H9 (cell line): ENCODE measurements around the gene RUNX1. TPM values are rescaled to one million over a fixed set of nuclear protein-coding genes. Genes with fewer than 3 reads are reported as not detected.

Source experiments
- DNase-seq: peaks from one replicate; pipeline ENCODE4 v3.0.0-alpha.2; 2017
- H2AFZ ChIP-seq: one replicate; pipeline ENCODE4 v1.6.1; 2013; ENCODE audit warnings: mild to moderate bottlenecking, low read length, control low read depth, moderate library complexity
- H2AK5ac ChIP-seq: 2 replicates; pipeline ENCODE4 v1.6.1; 2013; ENCODE audit warnings: low read length, control low read depth, mixed read lengths; ENCODE audit not compliant: insufficient read length
- H2BK120ac ChIP-seq: one replicate; pipeline ENCODE4 v1.6.1; 2013; ENCODE audit warnings: low read depth, mild to moderate bottlenecking, low read length, control low read depth, inconsistent platforms; ENCODE audit not compliant: poor library complexity, severe bottlenecking
- H2BK12ac ChIP-seq: 2 replicates; pipeline ENCODE4 v1.6.1; 2013; ENCODE audit warnings: low read length, control low read depth, mixed read lengths, low read depth; ENCODE audit not compliant: insufficient read length
- H2BK15ac ChIP-seq: 2 replicates; pipeline ENCODE4 v1.6.1; 2013; ENCODE audit warnings: low read depth, low read length, control low read depth
- H2BK20ac ChIP-seq: one replicate; pipeline ENCODE4 v1.6.1; 2013; ENCODE audit warnings: low read depth, mild to moderate bottlenecking, low read length, control low read depth, inconsistent platforms; ENCODE audit not compliant: poor library complexity, severe bottlenecking
- H2BK5ac ChIP-seq: 2 replicates; pipeline ENCODE4 v1.6.1; 2013; ENCODE audit warnings: low read length, control low read depth, mixed read lengths; ENCODE audit not compliant: insufficient read length
- H3K14ac ChIP-seq: 2 replicates; pipeline ENCODE4 v1.6.1; 2013; ENCODE audit warnings: low read length, control low read depth; ENCODE audit not compliant: insufficient read depth
- H3K18ac ChIP-seq: 2 replicates; pipeline ENCODE4 v1.6.1; 2013; ENCODE audit warnings: low read depth, mild to moderate bottlenecking, mixed read lengths, low read length, control low read depth; ENCODE audit not compliant: insufficient read length
- H3K23ac ChIP-seq: 2 replicates; pipeline ENCODE4 v1.6.1; 2013; ENCODE audit warnings: low read length, control low read depth, mixed read lengths, low read depth; ENCODE audit not compliant: insufficient read length
- H3K23me2 ChIP-seq: 2 replicates; pipeline ENCODE4 v1.6.1; 2013; ENCODE audit warnings: low read depth, mild to moderate bottlenecking, mixed read lengths, low read length, control low read depth; ENCODE audit not compliant: insufficient read length, poor library complexity, severe bottlenecking
- H3K27ac ChIP-seq: 2 replicates; pipeline ENCODE4 v1.5.1; 2013; ENCODE audit warnings: low read length, control low read depth, mixed read lengths, low read depth; ENCODE audit not compliant: insufficient read length
- H3K27me3 ChIP-seq: 2 replicates; pipeline ENCODE4 v1.6.1; 2013; ENCODE audit warnings: low read length, control low read depth, inconsistent platforms; ENCODE audit not compliant: insufficient read depth
- H3K4ac ChIP-seq: 2 replicates; pipeline ENCODE4 v1.6.1; 2013; ENCODE audit warnings: low read depth, mild to moderate bottlenecking, control low read depth, inconsistent platforms, low read length, moderate library complexity
- H3K4me1 ChIP-seq: 2 replicates; pipeline ENCODE4 v1.6.1; 2013; ENCODE audit warnings: low read length, control low read depth, inconsistent platforms; ENCODE audit not compliant: insufficient read depth
- H3K4me2 ChIP-seq: 2 replicates; pipeline ENCODE4 v1.6.1; 2013; ENCODE audit warnings: low read length, control low read depth, mixed read lengths; ENCODE audit not compliant: insufficient read length, insufficient read depth
- H3K56ac ChIP-seq: 2 replicates; pipeline ENCODE4 v1.6.1; 2013; ENCODE audit warnings: low read depth, mild to moderate bottlenecking, mixed read lengths, low read length, control low read depth; ENCODE audit not compliant: insufficient read length
- H3K79me1 ChIP-seq: 2 replicates; pipeline ENCODE4 v1.6.1; 2013; ENCODE audit warnings: low read depth, mild to moderate bottlenecking, moderate library complexity, low read length, control low read depth, inconsistent platforms; ENCODE audit not compliant: insufficient read depth, poor library complexity, severe bottlenecking
- H3K79me2 ChIP-seq: 2 replicates; pipeline ENCODE4 v1.6.1; 2013; ENCODE audit warnings: low read length, control low read depth, inconsistent platforms; ENCODE audit not compliant: insufficient read depth
- H3K9ac ChIP-seq: 2 replicates; pipeline ENCODE4 v1.6.1; 2013; ENCODE audit warnings: low read length, control low read depth, mixed read lengths; ENCODE audit not compliant: insufficient read length; ENCODE audit errors: extremely low read depth
- H3K9me3 ChIP-seq: one replicate; pipeline ENCODE4 v1.6.1; 2013; ENCODE audit warnings: low read depth, low read length, inconsistent platforms; ENCODE audit not compliant: control insufficient read depth
- H3T11ph ChIP-seq: one replicate; pipeline ENCODE4 v1.6.1; 2013; ENCODE audit warnings: mild to moderate bottlenecking, low read length, control low read depth, inconsistent platforms
- H4K20me1 ChIP-seq: one replicate; pipeline ENCODE4 v1.6.1; 2013; ENCODE audit not compliant: control insufficient read depth, insufficient read length, insufficient read depth
- H4K5ac ChIP-seq: 2 replicates; pipeline ENCODE4 v1.6.1; 2013; ENCODE audit warnings: low read depth, mild to moderate bottlenecking, mixed read lengths, low read length, control low read depth; ENCODE audit not compliant: insufficient read length
- H4K8ac ChIP-seq: replicated peaks from 2 replicates; pipeline ENCODE4 v1.6.1; 2013; ENCODE audit warnings: low read length, control low read depth, mixed read lengths, low read depth; ENCODE audit not compliant: insufficient read length
- H4K91ac ChIP-seq: 2 replicates; pipeline ENCODE4 v1.6.1; 2013; ENCODE audit warnings: low read depth, mild to moderate bottlenecking, moderate library complexity, mixed read lengths, low read length, control low read depth; ENCODE audit not compliant: insufficient read length
- H3K27ac Mint-ChIP-seq, 3 experiments: 2 replicates in 2 of 3; 3 replicates in 1 of 3; pipeline ENCODE4 v1.8.0; 2020 to 2021; ENCODE audit warnings: mixed read lengths in 3 of 3, mild to moderate bottlenecking in 1 of 3, moderate library complexity in 1 of 3
- H3K27me3 Mint-ChIP-seq: 2 replicates; pipeline ENCODE4 v1.8.0; 2021; ENCODE audit warnings: low read depth, mild to moderate bottlenecking, moderate library complexity, mixed read lengths
- H3K36me3 Mint-ChIP-seq, 3 experiments: 2 replicates in 2 of 3; 3 replicates in 1 of 3; pipeline ENCODE4 v1.8.0; 2020 to 2021; ENCODE audit warnings: low read depth in 3 of 3, mixed read lengths in 3 of 3; ENCODE audit not compliant: insufficient read depth in 1 of 3
- H3K4me1 Mint-ChIP-seq, 2 experiments: 2 replicates each; pipeline ENCODE4 v1.8.0; 2020; ENCODE audit warnings: mixed read lengths in 2 of 2
- H3K4me3 Mint-ChIP-seq, 2 experiments: 2 replicates in 1 of 2; 3 replicates in 1 of 2; pipeline ENCODE4 v1.8.0; 2020 to 2021; ENCODE audit warnings: mild to moderate bottlenecking in 2 of 2, mixed read lengths in 2 of 2, moderate library complexity in 1 of 2
- H3K9me3 Mint-ChIP-seq, 2 experiments: 2 replicates in 1 of 2; 3 replicates in 1 of 2; pipeline ENCODE4 v1.8.0; 2020; ENCODE audit warnings: mild to moderate bottlenecking in 2 of 2, mixed read lengths in 2 of 2, moderate library complexity in 1 of 2
- CTCF ChIP-seq: fragments of 200-600 bp; sonication (generic); conservative IDR thresholded peaks from 3 replicates; pipeline ENCODE4 v1.8.0; 2021; ENCODE audit warnings: antibody characterized with exemption, mild to moderate bottlenecking
- WGBS: extraction: QIAGEN DNeasy Blood & Tissue Kit; methylation state at CpG from one replicate; pipeline ENCODE4 v1.1.7; 2013; ENCODE audit warnings: missing lambda C conversion rate, low lambda C conversion rate, mixed read lengths; ENCODE audit not compliant: insufficient read length; ENCODE audit errors: extremely low coverage; 5-methylcytosine and 5-hydroxymethylcytosine counted together
- total RNA-seq: library from RNA; stranded (reverse); gene quantifications from 2 replicates; pipeline ENCODE4 v1.2.1, GENCODE V29; 2021

Gene RUNX1
- total RNA-seq, 1 experiment from 2014 or later = 0.72 TPM

GRCh38 chr21:35015435-35016024, 33.6 kb downstream of the RUNX1 start:
- no peak overlapping the region for H3K23ac ChIP-seq
- H3K18ac ChIP-seq = no peak overlapping the region
- TF ChIP-seq CTCF = no peak
- DNase-seq = no peak
- no peak overlapping the region for H3K27ac ChIP-seq
- no peak overlapping the region for H3K4me2 ChIP-seq
- H4K8ac ChIP-seq = no peak overlapping the region
- H3T11ph ChIP-seq = no peak overlapping the region
- H2BK5ac ChIP-seq = no peak overlapping the region
- H3K4ac ChIP-seq = no peak overlapping the region
- Mint-ChIP-seq H3K36me3 (no peaks in the 10 kb centered on the region), H3K4me1 (peaks cover 7 to 10% of the 10 kb centered on the region in 2 experiments), H3K27ac (no peak overlapping the region), H3K4me3 (no peak overlapping the region), H3K27me3 (peaks cover 4% of the 10 kb centered on the region; the same call in 1 of the 2 replicates), H3K9me3 (no peaks in the 10 kb centered on the region)
- H3K79me1 ChIP-seq = no peaks in the 10 kb centered on the region
- no CpG with 5 or more reads among the region's 5 CpGs for WGBS
- no peaks in the 10 kb centered on the region for H4K20me1 ChIP-seq
- H2BK15ac ChIP-seq = no peak overlapping the region
- no peak overlapping the region for H4K5ac ChIP-seq
- no peak overlapping the region for H4K91ac ChIP-seq
- no peak overlapping the region for H3K9ac ChIP-seq
- H3K27me3 ChIP-seq = no peaks in the 10 kb centered on the region
- H2BK20ac ChIP-seq = no peak overlapping the region
- no peak overlapping the region for H2AFZ ChIP-seq
- H3K23me2 ChIP-seq = no peaks in the 10 kb centered on the region
- H2AK5ac ChIP-seq = no peak overlapping the region
- H2BK12ac ChIP-seq = no peak overlapping the region
- no peaks in the 10 kb centered on the region for H3K79me2 ChIP-seq
- H3K9me3 ChIP-seq = no peaks in the 10 kb centered on the region
- no peaks in the 10 kb centered on the region for H3K4me1 ChIP-seq
- H3K14ac ChIP-seq = no peak overlapping the region
- H3K56ac ChIP-seq = no peak overlapping the region
- no peak overlapping the region for H2BK120ac ChIP-seq
